ENCODE measurements around the gene OMG.
A peak's percentile ranks its signal among the peaks of the same experiment; 100 is the strongest.

The OMG gene

DNA sequence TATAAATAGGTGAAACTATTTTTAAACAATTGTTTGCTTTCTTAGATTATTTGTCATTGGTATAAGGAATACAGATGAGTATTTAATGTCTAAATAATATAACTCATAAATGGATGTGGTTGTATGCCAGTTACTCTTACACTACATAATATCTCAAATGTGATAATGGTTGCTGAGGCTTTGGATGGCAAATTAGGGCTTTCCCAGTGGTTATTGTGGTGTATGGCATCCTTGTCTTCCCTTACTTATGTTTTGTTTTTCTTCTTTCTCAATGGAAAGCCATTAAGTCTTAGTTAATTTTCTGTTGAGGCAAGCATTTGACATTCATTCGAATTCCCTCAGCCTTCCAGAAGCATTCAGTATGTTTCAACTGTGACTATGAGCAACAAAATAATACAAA lies 10.5 kb downstream of the OMG start:
- WGBS (ENCODE audit: insufficient coverage, insufficient read length) = no CpG with 5 or more reads among the region's 1 CpG
- Histone ChIP-seq H3K4me3 (ENCODE audit: low read length) (no peak overlapping the region), H3K27me3 (ENCODE audit: control insufficient read depth, insufficient read depth, low read length) (no peaks in the 10 kb centered on the region), H3K4me1 (ENCODE audit: control insufficient read depth, insufficient read depth, low read length) (no peaks in the 10 kb centered on the region), H3K27ac (ENCODE audit: low read length) (no peak overlapping the region), H3K36me3 (ENCODE audit: control insufficient read depth, insufficient read depth, low read length) (no peaks in the 10 kb centered on the region), H3K9me3 (ENCODE audit: control insufficient read depth, insufficient read depth, low read length) (no peaks in the 10 kb centered on the region)
- no peak for DNase-seq (ENCODE audit: low read depth, low spot score)

DNA sequence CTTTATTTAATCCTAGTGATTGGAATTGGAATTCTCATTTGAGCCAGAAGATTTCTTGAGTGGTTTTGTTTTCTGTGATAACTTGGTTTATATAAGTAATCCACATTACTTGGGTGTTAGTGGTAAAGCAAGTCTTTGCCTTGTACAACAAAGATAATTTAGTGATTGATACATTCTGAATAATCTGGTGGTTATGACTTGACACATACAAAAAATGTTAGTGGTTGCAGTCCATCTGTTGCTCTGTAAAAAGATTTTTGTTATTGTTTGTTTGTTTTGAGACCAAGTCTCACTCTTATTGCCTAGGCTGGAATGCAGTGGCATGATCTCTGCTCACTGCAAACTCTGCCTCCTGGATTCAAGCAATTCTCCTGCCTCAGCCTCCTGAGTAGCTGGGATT lies 13.2 kb downstream of the OMG start:
- H3K36me3 ChIP-seq (ENCODE audit: control insufficient read depth, insufficient read depth, low read length) = no peaks in the 10 kb centered on the region
- no peak for DNase-seq (ENCODE audit: low read depth, low spot score)
- H3K4me1 ChIP-seq (ENCODE audit: control insufficient read depth, insufficient read depth, low read length) = no peaks in the 10 kb centered on the region
- H3K27me3 ChIP-seq (ENCODE audit: control insufficient read depth, insufficient read depth, low read length) = no peaks in the 10 kb centered on the region
- H3K4me3 ChIP-seq (ENCODE audit: low read length) = no peak overlapping the region
- H3K9me3 ChIP-seq (ENCODE audit: control insufficient read depth, insufficient read depth, low read length) = no peaks in the 10 kb centered on the region
- no peak overlapping the region for H3K27ac ChIP-seq (ENCODE audit: low read length)

DNA sequence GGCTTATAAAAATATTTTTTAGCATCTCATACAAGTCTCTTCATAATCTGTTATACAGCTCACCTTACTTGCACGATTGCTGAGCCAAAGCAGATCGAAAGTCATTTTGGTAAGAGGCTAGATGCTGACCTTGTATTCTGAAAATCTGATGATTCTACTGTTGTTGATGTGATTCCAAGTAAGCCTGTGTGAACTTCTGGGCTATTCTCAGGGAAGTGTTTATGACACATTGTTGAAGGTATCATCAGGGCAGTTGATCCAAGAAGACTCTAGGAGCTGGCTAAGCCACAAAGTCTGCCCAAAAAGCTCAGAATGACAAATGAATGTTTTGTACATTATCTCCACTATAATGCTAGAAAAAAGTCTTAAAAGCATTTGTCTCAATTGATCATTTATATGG lies 16.0 kb downstream of the OMG start:
- WGBS (ENCODE audit: insufficient coverage, insufficient read length) = no CpG with 5 or more reads among the region's 2 CpGs
- Histone ChIP-seq H3K27me3 (ENCODE audit: control insufficient read depth, insufficient read depth, low read length) (no peaks in the 10 kb centered on the region), H3K4me1 (ENCODE audit: control insufficient read depth, insufficient read depth, low read length) (no peaks in the 10 kb centered on the region), H3K4me3 (ENCODE audit: low read length) (no peak overlapping the region), H3K9me3 (ENCODE audit: control insufficient read depth, insufficient read depth, low read length) (no peaks in the 10 kb centered on the region), H3K27ac (ENCODE audit: low read length) (no peak overlapping the region), H3K36me3 (ENCODE audit: control insufficient read depth, insufficient read depth, low read length) (no peaks in the 10 kb centered on the region)
- no peak for DNase-seq (ENCODE audit: low read depth, low spot score)

GRCh38 chr17:31279401-31279800 lies 17.6 kb downstream of the OMG start:
- WGBS (ENCODE audit: insufficient coverage, insufficient read length) = no CpG with 5 or more reads among the region's 2 CpGs
- H3K4me1 ChIP-seq (ENCODE audit: control insufficient read depth, insufficient read depth, low read length) = no peaks in the 10 kb centered on the region
- H3K36me3 ChIP-seq (ENCODE audit: control insufficient read depth, insufficient read depth, low read length) = no peaks in the 10 kb centered on the region
- H3K4me3 ChIP-seq (ENCODE audit: low read length) = no peak overlapping the region
- no peaks in the 10 kb centered on the region for H3K27me3 ChIP-seq (ENCODE audit: control insufficient read depth, insufficient read depth, low read length)
- H3K27ac ChIP-seq (ENCODE audit: low read length) = no peak overlapping the region
- no peak for DNase-seq (ENCODE audit: low read depth, low spot score)
- H3K9me3 ChIP-seq (ENCODE audit: control insufficient read depth, insufficient read depth, low read length) = no peaks in the 10 kb centered on the region

DNA sequence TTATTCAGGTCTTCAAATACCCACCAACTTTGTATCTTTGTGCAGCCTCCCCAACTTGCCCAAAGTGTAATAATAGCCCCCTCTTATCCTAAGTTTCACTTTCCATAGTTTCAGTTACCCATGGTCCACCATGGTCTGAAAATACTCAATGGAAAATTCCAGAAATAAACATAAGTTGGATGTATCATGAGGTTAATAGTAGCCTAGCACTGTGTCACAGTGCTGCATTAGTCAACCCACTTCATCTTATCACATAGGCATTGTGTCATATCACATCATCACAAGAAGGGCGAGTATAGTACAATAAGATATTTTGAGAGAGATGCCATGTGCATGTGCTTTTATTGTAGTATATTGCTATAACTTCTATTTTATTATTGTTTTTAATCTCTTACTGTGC lies 21.9 kb downstream of the OMG start:
- DNase-seq (ENCODE audit: low read depth, low spot score) = no peak
- H3K27ac ChIP-seq (ENCODE audit: low read length) = no peak overlapping the region
- no peaks in the 10 kb centered on the region for H3K27me3 ChIP-seq (ENCODE audit: control insufficient read depth, insufficient read depth, low read length)
- no CpG with 5 or more reads among the region's 1 CpG for WGBS (ENCODE audit: insufficient coverage, insufficient read length)
- no peaks in the 10 kb centered on the region for H3K4me1 ChIP-seq (ENCODE audit: control insufficient read depth, insufficient read depth, low read length)
- H3K9me3 ChIP-seq (ENCODE audit: control insufficient read depth, insufficient read depth, low read length) = no peaks in the 10 kb centered on the region
- H3K4me3 ChIP-seq (ENCODE audit: low read length) = no peak overlapping the region
- no peaks in the 10 kb centered on the region for H3K36me3 ChIP-seq (ENCODE audit: control insufficient read depth, insufficient read depth, low read length)

GRCh38 chr17:31274252-31274651 lies 22.8 kb downstream of the OMG start:
- H3K36me3 ChIP-seq (ENCODE audit: control insufficient read depth, insufficient read depth, low read length) = no peaks in the 10 kb centered on the region
- no peaks in the 10 kb centered on the region for H3K27me3 ChIP-seq (ENCODE audit: control insufficient read depth, insufficient read depth, low read length)
- DNase-seq (ENCODE audit: low read depth, low spot score) = no peak
- no peaks in the 10 kb centered on the region for H3K9me3 ChIP-seq (ENCODE audit: control insufficient read depth, insufficient read depth, low read length)
- no CpG with 5 or more reads among the region's 2 CpGs for WGBS (ENCODE audit: insufficient coverage, insufficient read length)
- H3K27ac ChIP-seq (ENCODE audit: low read length) = no peak overlapping the region
- H3K4me1 ChIP-seq (ENCODE audit: control insufficient read depth, insufficient read depth, low read length) = peaks cover 1% of the 10 kb centered on the region; the same call in 1 of the 2 replicates
- no peak overlapping the region for H3K4me3 ChIP-seq (ENCODE audit: low read length)

DNA sequence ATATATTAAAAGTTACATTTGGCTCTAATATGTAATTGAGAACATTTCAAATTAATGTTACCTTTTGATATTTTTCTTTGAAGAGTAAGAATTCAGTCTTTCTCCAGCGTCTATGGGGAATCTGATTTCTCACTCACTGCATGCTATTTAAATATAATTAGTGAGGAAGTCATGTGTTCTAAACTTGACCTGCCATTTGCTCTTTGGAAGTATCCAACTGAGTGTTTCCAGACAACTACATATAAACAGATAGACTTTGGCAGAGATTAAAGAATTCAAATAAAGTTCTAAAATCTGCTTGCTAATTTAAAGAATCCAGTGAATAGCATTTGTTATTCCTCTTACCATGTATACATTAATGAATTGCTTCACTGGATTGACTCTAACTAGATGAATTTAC lies 23.5 kb downstream of the OMG start:
- H3K4me3 ChIP-seq (ENCODE audit: low read length) = no peak overlapping the region
- no peaks in the 10 kb centered on the region for H3K9me3 ChIP-seq (ENCODE audit: control insufficient read depth, insufficient read depth, low read length)
- no peaks in the 10 kb centered on the region for H3K27me3 ChIP-seq (ENCODE audit: control insufficient read depth, insufficient read depth, low read length)
- no peak overlapping the region for H3K27ac ChIP-seq (ENCODE audit: low read length)
- H3K36me3 ChIP-seq (ENCODE audit: control insufficient read depth, insufficient read depth, low read length) = no peaks in the 10 kb centered on the region
- H3K4me1 ChIP-seq (ENCODE audit: control insufficient read depth, insufficient read depth, low read length) = peaks cover 1% of the 10 kb centered on the region; the same call in 1 of the 2 replicates
- no peak for DNase-seq (ENCODE audit: low read depth, low spot score)
- no CpG with 5 or more reads among the region's 1 CpG for WGBS (ENCODE audit: insufficient coverage, insufficient read length)

- no peak for DNase-seq (ENCODE audit: low read depth, low spot score)
- Histone ChIP-seq H3K36me3 (ENCODE audit: control insufficient read depth, insufficient read depth, low read length) (no peaks in the 10 kb centered on the region), H3K9me3 (ENCODE audit: control insufficient read depth, insufficient read depth, low read length) (no peaks in the 10 kb centered on the region), H3K27me3 (ENCODE audit: control insufficient read depth, insufficient read depth, low read length) (no peaks in the 10 kb centered on the region), H3K27ac (ENCODE audit: low read length) (no peak overlapping the region), H3K4me1 (ENCODE audit: control insufficient read depth, insufficient read depth, low read length) (peaks cover 1% of the 10 kb centered on the region; the same call in 1 of the 2 replicates), H3K4me3 (ENCODE audit: low read length) (no peak overlapping the region)
Measured at GRCh38 chr17:31272803-31273202, 24.2 kb downstream of the OMG start.

DNA sequence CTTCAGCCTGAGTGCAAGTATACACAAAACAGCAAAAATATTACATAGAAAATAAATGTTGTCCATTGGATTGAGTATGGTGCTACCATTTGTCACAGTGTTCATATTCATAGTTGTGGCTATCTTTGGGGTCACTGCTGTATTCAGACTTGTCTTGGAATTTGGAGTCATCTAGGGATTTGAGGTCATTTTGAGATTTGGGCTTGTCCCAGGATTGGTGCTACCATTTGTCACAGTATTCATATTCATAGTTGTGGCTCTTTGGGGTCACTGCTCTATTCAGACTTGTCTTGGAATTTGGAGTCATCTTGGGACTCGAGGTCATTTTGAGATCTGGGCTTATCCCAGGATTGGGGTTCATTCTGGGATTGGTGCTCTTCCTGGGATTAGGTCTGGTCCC lies 24.8 kb downstream of the OMG start:
- H3K9me3 ChIP-seq (ENCODE audit: control insufficient read depth, insufficient read depth, low read length) = no peaks in the 10 kb centered on the region

DNA sequence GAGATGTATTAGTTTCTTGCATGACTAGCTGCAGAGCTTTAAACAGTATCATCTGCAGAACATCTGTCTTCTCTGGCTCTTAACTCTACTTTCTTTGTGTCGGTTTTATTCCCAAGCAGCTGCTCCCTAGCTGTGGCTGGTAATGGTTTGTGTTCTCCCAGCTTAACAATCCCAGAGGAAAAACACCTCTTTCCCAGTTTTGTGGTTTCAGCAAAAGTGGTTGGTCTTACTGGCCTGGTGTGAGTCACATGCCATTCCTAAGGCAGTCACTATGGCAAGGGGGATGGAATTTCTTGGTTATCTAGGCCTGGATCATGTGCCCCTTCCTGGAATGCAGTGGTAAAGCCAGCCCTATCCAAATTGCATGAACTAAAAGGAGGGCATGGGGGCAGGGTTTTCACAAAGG lies 27.5 kb downstream of the OMG start:
- no peaks in the 10 kb centered on the region for H3K9me3 ChIP-seq (ENCODE audit: control insufficient read depth, insufficient read depth, low read length)
- peaks cover 1% of the 10 kb centered on the region; the same call in 1 of the 2 replicates for H3K4me1 ChIP-seq (ENCODE audit: control insufficient read depth, insufficient read depth, low read length)
- no peaks in the 10 kb centered on the region for H3K27me3 ChIP-seq (ENCODE audit: control insufficient read depth, insufficient read depth, low read length)
- H3K27ac ChIP-seq (ENCODE audit: low read length) = no peak overlapping the region
- H3K36me3 ChIP-seq (ENCODE audit: control insufficient read depth, insufficient read depth, low read length) = no peaks in the 10 kb centered on the region
- H3K4me3 ChIP-seq (ENCODE audit: low read length) = no peak overlapping the region
- peak; percentile 33 for DNase-seq (ENCODE audit: low read depth, low spot score)
- WGBS (ENCODE audit: insufficient coverage, insufficient read length) = no CpG with 5 or more reads among the region's 1 CpG

More for the DNA sequence above, 24.8 kb downstream of the OMG start:
- Histone ChIP-seq H3K27ac (ENCODE audit: low read length) (no peak overlapping the region), H3K27me3 (ENCODE audit: control insufficient read depth, insufficient read depth, low read length) (no peaks in the 10 kb centered on the region), H3K36me3 (ENCODE audit: control insufficient read depth, insufficient read depth, low read length) (no peaks in the 10 kb centered on the region), H3K4me1 (ENCODE audit: control insufficient read depth, insufficient read depth, low read length) (peaks cover 1% of the 10 kb centered on the region; the same call in 1 of the 2 replicates), H3K4me3 (ENCODE audit: low read length) (no peak overlapping the region)
- no CpG with 5 or more reads among the region's 1 CpG for WGBS (ENCODE audit: insufficient coverage, insufficient read length)
- no peak for DNase-seq (ENCODE audit: low read depth, low spot score)

DNA sequence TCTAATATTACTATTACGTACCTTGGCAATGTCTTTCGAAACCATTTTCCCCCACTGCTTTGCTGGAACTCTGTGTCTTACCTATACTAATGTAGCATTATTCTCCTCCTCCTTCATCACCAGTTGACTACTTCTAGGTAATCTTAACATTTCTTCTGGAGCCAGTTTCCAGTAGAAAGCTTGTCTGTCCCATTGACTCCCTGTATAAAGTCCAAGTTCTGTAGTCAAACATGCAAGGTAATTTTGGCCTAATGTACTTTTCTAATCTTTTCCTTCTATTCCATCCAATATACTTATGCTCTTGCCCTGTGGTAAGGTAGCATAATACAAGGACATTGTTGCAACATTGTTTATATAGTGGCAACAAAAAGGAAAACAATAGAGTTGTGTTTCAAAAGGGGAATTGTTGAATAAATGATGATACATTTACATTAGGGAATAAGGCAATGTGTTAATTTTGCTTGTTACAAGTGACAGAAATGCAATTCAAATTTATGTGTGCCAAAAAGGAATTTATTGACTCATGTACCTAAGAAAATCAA lies 27.9 kb downstream of the OMG start:
- Histone ChIP-seq H3K27me3 (ENCODE audit: control insufficient read depth, insufficient read depth, low read length) (no peaks in the 10 kb centered on the region), H3K9me3 (ENCODE audit: control insufficient read depth, insufficient read depth, low read length) (no peaks in the 10 kb centered on the region), H3K4me3 (ENCODE audit: low read length) (no peak overlapping the region), H3K27ac (ENCODE audit: low read length) (no peak overlapping the region), H3K36me3 (ENCODE audit: control insufficient read depth, insufficient read depth, low read length) (no peaks in the 10 kb centered on the region), H3K4me1 (ENCODE audit: control insufficient read depth, insufficient read depth, low read length) (peaks cover 1% of the 10 kb centered on the region; the same call in 1 of the 2 replicates)
- no CpG with 5 or more reads among the region's 2 CpGs for WGBS (ENCODE audit: insufficient coverage, insufficient read length)
- DNase-seq (ENCODE audit: low read depth, low spot score) = no peak

Data from iPS DF 6.9 (cell line).